ENCODE data around the gene ZNF367.
A peak's percentile ranks its signal among the peaks of the same experiment; 100 is the strongest.

The ZNF367 gene

DNA sequence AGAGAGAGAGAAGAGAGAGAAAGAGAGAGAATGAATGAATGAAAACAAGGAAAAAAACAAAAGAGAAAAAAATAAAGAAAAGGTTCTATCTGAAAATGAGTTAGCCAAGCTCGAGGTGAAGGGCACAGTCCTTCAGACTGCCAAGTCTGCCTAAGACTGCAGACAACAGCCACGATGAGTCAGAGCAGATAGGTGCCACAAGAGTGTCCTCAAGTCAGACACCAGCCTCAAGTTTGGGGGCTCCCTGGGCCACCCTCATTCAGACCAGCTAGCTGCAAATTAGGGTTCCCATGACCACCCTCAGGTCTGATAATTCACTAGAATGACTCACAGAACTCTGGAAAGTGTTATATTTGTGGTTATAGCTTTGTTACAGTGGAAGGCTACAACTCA is 17.9 kb upstream of the ZNF367 start:
- DNase-seq, result no peak

DNA sequence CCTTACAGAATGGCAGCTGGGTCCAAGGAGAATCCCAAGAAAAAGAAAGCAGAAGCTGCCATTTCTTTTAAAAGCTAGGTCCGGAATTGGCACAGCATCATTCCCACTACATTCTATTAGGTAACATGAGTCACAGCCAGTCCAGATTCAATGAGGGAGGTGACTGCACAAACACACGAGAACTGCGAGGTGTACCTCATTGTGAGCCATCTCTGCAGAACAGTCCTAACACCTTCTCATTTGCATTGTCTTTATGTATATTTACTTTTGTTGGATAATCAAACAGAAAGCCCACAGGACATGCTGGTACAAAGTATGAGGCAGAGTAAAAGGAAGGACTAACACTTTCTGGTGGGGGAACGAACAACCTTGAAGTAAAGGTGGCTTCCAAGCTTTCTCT is 17.2 kb upstream of the ZNF367 start:
- peak; percentile 55 for DNase-seq

DNA sequence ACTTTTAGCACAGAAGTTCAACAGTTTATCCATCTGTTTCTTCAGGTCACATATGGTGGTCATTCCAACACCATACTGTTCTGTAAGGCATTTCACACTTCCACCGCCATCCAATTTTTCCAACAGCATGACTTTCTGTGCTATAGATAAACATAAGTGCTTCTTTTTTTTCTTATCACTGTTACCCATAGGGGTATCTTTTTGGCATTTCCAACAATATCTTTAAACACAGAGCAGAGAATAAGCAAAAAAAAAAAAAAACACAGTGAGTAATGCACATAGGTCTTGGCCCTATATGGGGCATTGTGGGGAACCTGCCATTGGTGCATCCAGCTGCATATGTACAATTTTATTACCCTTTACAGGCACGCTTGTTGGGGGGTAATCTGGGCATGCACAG is 12.2 kb upstream of the ZNF367 start:
- no peak for DNase-seq

DNA sequence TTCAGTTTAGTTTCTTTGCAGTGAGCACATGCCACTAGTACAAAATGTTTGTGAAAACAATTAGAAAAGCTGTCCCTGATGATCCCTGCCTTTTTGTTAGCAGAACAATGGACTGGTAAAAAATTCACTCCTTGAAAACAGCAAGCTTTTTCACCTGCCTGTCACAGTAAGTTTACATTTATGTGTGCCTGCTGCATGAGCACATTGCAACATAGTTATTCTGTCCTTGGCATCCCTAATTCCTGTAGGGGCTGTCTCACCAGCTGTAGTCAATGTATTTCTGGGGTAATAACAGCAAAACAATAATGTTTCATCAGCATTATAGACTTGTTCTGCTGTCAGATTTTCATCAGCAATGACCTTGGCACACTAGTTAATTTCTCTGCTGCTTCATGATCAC is 11.6 kb upstream of the ZNF367 start:
- DNase-seq, result no peak

DNA sequence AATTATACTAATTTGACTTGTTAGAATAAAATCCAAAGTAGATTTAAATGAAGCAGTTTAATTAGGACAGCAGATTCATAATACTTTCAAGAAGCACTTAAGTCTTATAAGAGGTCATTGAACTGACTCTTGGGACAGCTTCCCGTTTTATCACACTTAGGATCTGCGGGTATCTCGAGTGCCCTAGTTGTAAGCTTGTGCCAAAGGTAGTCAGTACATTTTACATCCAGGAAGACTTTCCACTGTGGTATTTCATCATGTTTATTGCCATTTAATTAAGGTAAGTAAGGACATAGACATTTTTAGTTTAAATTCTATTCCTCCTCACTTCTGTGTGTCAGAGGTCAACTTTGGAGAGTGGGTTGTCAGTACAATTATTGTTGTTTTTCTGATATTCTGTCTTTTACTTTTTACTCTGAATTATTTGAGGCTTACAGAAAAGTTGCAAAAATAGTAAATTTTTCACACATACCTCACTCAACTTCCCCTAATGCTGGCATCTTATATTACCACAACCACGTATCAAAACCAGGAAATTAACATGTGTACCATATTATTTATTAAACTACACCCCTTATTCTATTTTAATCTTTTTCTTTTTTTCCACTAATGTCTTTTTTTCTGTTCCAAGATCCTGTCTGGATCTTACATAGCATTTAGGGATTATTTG is 7.5 kb upstream of the ZNF367 start:
- DNase-seq, result no peak

DNA sequence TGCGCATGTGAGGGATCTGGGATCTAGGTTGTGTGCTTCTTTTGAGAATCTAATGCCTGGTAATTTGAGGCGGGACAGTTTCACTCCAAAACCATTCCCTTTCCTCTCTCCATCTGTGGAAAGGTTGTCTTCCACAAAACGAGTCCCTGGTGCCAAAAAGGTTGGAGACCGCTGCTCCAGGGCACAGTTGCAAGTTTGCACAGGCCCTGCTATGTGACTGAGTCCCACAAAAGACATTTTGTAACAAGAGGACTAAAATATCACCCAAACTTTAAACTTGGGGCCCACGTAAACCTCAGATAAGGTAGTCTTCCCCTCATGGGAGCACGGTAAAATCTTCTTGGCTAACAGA is 5.8 kb upstream of the ZNF367 start:
- DNase-seq, result no peak

DNA sequence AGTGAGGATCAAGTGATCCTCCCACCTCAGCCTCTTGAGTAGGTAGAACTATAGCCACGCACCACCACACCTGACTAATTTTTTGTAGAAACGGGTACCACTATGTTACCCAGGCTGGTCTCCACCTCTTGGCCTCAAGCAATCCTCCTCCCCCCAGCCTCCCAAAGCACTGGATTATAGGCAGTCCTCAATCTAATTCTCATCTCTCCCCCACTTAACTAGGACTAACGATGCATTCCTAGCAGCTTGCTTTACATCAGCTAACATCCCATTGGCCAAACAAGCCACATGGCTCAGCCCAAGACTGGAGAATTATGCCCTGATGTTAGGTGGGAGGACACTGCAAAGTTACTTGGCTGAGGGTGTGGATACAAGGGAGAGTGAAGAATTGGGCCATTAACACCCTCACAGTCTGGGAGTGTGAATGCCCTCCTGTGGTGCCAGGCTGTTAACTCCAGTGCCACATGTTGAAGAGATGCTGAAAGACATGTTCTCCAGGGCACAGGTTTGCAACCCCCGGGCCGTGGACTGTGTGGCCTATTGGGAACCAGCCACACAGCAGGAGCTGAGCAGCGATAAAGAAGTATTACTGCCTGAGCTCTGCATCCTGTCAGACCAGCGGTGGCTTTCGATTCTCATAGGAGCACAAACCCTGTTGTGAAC is 5.3 kb upstream of the ZNF367 start:
- DNase-seq, result no peak

DNA sequence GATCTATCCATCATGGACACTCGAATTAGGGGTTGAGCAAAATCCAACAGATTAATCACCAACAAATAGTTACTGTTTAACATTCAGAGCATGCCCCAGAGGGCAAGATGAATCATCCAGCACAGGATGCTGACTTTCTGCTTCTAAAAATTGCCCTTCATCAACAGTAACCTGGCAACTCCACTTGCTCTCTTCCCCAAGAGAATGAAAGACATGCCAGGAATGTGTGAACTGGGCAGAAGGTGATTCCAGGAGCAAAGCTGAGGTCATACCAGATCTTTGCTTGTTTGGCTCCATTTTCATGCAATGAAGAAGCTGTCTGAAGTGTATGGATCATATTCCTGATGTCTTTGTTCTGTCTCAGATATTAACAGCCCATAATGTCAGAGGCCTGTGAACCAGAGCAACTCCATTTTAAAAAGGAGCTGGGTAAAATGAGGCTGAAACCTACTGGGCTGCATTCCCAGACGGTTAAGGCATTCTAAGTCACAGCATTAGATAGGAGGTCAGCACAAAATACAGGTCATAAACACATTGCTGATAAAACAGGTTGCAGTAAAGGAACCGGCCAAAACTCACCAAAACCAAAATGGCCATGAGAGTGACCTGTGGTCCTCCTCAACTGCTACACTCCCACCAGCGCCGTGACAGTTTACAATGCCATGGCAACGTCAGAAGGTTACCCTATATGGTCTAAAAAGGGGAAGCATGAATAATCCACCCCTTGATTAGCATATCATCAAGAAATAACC is 2.5 kb upstream of the ZNF367 start:
- DNase-seq, result peak; percentile 6

DNA sequence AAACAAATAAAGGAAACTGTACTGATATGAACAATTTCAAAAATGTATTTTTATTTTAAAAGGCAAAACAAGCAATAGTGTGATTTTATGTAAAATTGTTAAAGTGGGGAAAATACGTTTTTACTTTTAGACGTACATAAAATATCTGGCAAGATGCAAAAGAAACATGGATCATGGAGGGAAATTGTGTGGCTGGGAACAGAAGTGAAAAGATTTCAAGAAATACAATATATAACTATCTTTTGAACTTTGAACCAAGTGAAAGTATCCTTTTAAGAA is 1.5 kb upstream of the ZNF367 start:
- no peak for DNase-seq

DNA sequence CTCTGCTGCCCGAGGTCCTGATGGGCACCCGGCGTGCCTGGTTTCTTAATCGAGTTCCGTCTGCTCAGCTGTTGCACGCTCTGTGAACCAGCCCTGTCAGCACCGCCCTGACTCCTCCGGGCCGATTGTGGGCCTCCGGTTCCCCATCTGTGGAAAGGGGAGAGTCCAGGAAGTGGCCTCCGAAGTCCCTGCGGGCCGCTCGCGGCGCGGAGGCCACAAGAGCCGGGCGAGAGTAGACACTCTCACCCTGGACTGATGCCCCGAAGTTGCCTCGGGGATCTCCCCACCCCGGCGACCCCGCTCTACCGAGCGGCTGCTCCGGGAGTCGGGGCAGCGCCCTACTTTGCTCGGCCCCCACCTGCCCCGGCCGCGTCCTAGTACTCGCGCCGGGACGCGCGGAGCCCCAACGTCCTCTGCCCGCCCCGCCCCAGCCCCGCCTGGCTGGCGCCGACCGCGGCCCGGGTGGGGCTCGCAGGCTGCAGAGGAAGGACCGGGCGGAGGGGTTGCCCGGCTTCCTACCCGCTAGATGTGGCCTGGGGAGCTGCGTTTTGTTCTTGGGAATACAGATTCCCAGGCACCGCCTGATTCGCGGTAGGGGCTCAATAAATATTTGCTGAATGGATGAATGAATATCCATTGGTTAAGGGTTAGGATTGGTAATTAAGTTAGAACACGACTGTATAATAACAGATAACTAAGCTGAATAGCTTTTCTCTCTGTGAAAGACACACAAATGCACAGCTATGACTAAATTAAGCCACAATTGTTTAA is 935 bp upstream of the ZNF367 start:
- DNase-seq, result peak; percentile 52

DNA sequence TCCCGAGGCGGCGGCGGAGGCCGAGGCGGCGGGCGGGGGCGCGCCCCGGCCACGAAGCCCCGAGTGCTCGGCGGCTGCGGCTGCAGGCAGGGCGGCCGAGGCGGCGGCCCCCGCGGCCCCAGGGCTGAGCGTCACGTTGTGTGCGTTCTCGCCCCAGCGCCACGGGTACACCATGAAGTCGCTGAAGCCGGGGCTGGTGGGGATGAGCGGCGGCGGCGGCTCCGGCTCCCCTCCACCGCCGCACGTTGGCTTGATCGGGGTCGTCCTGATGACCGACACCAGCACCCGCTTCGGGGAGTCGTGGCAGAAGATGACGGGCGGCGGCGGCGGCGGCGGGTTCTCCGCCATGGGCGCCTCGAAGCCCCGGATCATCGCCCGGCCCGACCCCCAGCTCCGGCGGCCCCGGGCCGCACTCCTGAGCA is 498 bp downstream of the ZNF367 start:
- DNase-seq, result peak; percentile 20

DNA sequence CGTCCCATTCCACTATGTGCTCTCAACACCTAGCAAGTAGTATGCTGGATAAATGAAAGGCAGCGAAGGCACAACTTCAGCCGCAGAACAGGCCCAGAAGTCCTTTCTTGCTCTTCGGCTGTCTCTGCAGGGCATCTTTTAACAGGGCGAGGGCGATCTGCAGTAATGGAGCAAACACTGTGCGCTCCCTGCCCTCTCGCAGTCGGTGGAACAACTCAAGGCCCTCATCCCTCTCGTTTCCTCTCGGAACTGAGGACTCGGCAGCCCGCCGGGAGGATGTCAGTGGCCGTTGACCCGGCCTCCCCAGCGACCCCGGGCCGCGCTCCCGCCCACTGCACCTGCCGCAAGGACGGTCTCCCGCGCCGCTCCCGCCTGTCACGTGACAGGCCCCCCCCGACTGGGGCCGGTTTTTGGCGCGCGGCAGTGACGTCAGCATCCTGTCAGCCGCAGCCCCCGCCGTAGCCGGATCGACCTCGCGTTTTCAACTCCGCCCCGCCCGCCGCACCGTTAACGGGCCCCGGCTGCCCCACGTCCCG is 1.1 kb downstream of the ZNF367 start:
- DNase-seq, result peak; percentile 35

DNA sequence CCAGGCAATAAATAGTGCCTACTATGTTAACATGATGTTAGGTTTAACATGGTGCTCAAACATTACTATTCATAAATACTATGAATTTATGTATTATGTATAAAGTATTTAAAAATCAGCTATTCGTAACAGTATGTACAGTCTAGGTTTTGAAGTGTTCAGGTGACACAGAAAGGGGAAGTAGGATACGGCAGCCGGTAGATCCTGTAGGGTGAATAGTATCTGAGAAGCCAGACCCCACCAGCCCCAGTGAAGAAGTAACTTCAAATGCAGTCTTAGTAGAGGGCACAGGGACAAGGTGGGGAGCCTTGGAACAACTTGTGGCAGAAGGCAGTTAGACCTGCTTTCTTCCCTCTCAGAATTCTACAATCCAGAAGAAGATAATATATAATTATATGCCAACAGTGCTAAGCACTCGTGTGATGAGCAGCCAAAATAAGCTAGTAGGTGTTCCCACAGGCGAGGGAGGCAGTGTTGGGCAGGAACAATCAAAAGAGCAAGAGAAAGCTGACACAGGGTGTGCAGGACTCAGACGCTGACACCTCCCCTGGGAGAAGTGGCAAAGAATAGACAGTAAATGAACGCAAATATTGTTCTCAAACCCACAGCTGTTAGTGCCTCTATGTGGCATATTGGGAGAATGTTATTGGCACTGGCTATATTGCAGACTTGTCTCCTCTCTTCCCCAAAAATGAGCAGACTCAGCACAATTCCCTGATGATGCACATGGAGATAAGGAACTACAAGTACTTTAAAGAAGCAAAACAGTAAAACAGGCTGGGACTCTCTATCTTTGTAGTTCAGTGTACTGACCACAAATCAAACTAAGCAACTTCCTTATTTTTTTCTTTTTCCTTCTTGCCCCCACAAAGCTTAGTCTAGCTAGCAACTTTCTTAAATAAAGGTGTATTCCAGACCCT is 4.6 kb downstream of the ZNF367 start:
- peak; percentile 2 for DNase-seq

DNA sequence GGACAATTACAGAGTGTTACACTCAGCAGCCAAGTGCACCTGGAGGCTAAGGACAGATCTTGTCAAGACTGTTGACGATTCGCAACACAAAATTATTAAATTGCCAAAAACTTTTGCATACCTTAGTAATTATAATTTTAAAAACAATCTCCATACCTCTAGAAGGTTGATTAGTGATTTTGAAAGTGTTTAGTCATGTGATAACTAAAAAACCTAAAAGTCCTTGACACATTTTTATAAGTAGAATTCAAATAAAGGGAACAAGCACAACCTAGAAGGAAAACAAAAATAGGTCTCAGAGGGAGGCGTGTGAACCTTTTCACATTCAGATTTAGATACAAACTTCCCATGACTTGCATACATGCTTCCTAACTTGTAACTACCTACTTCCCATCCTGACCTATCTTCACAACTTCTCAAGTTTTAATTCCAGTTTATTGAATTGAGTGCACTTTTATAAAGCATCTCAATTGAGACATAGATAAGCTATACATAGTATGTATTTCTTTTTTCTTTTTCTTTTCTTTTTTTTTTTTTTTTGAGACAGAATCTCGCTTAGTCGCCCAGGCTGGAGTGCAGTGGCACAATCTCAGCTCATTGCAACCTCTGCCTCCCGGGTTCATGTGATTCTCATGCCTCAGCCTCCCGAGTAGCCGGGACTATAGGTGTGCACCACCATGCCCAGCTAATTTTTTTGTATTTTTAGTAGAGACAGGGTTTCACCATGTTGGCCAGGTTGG is 5.8 kb downstream of the ZNF367 start:
- DNase-seq, result no peak

DNA sequence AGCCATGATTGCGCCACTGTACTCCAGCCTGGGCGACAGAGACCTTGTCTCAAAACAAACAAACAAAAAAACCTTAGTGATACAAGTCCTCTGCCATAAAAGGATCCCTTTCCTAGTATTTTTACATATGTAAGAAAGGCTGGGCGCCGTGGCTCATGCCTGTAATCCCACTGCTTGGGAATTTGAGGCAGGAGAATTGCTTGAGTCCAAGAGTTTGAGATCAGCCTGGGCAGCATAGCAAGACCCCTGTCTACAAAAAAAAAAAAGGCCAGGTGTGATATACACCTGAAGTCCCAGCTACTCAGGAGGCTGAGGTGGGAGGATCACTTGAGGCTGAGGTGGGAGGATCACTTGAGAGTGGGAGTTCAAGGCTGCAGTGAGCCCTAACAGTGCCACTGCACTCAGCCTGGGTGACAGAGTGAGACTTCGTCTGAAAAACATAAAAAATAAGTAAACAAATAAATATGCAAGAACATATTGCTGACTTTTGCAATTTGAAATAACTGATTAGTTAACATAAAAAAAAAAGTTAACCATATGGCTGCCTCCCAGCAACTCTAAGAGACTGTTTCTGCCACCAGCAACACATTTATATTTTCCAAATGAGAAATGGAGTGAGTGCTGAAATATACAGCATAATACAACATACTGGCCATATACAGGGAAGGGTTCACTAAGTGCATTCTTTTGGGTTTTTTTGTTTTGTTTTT is 6.9 kb downstream of the ZNF367 start:
- no peak for DNase-seq

DNA sequence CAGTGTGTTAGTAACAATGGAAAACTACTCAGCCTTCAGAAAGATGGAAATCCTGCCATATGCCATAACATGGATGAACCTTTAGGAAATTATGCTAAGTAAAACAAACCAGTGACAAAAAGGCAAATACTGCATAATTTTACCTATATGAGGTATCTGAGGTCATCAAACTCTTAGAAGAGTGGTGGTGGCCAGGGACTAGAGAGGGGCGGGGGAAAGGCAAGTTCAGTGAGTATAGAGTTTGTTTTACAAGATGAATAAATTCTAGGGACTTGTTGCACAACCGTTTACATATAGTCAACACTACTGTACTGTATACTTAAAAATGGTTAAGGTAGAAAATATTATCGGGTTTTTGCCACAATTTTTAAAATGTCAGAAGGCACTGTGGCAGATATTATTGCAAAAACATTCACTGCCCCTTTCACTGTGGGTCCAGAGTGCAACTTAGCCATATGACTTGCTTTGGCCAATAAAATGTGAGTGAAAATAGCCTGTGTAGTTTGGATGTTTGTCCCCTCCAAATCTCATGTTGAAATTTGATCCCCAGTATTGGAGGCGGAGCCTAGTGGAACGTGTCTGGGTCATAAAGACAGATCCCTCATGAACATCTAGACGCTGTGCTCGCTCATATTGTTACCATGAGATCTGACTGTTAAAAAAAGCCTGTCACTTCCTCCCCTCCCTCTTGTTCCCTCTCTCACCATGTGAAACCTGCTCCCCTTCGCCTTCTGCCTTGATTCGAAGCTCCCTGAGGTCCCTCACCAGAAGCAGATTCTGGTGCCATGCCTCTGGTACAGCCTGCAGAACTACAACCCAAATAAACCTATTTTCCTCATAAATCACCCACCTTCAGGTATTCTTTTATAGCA is 9.5 kb downstream of the ZNF367 start:
- no peak for DNase-seq

DNA sequence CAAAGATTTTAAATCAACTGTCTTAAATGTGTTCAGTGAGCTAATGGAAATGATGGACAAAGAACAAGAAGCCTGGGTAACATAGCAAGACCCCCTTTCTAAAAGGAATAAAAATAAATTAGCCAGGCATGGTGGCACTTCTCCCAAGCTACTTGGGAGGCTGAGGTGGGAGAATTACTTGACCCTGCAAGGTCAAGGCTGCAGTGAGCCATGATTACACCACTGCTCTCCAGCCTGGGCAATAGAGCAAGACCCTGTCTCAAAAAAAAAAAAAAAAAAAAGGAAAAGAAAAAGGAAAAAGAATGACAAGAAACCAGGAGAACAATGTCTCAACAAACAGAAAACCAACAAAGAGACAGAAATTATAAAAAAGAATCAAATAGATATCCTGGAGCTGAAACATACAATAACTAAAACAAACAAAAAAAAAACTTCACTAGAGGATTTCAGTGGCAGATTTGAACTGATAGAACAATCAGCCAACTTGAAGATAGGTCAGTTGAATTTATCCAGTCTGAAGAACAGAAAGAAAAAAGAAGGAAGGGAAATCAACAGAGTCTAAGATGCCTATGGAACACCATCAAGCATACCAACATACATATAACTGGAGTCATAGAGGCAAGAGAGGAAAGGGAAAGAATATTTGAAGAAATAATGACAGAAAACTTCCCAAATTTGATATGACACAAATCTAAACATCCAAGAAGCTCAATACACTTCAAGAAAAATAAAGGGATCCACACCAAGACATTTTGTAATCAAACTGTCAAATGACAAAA is 17.8 kb downstream of the ZNF367 start:
- no peak for DNase-seq

DNA sequence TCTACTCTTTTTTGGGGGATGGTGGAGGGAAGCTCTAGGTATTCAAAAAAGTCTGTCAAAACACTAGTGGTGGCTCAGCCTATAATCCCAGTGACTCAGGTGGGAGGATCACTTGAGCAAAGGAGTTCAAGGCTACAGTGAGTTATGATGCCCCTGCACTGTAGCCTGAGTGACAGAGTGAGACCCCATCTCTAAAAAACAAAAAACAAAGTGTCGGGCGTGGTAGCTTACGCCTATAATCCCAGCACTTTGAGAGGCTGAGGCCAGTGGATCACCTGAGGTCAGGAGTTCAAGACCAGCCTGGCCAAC is 18.9 kb downstream of the ZNF367 start:
- no peak for DNase-seq

DNA sequence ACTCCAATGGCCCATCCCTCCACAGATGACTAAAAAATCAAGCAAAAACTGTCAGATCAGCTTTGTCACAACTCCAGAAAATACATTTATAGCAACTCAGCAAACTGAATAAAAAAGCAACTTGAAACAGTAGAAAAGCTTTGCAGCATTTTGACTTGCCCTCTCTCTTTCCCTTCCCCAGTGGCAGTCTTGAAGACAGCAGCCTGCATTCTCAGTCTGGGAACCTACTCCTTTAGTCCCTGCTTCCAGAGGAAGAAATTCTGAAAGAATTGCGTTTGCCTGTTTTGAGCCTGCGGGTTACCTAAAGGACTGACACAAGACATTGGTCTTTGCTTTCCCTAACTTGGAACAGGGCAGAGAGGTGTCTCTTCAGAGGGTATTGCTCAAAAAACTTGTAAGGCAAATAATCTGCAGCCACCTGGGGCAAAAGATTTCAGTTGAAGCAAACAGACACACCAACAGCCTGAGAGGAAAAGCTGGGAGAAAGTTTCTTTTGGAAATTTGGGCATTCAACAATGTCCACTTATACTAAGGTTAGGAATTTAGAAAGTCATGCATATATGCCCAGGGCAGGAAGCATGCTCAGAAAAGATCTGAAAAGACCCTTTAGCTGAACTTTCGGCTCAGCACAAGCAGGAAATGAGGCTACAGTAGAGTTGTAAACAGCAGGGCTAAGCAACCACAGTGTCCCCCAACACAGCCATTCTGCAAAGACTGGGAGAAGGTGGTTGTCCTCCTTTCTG is 19.4 kb downstream of the ZNF367 start:
- DNase-seq, result no peak

Data from NCI-H526 treated with DMSO at 0.1 percent for 48 hours (cell line).